Measurements from ENCODE around the gene GIMAP1.
A peak's percentile ranks its signal among the peaks of the same experiment; 100 is the strongest.

Gene GIMAP1

DNA sequence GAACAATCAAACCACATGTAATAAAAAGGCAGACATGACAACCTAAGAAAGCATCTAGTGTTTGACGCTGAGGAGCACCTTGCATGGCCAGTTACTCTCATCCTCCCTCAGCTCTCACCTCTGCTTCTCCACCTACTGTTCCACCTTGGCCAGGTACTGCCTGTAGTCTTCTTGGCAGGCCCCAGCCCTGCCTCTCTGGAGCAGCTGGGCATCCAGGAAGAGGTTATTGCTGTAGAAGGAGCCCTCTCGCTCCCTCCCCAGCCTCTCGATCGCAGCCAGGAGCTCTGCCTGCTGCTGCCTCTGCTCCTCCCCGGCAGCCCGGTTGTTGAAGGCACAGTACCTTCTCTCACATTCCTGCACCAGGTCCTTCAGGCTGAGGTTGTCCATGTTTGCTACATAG, 30.5 kb downstream of the GIMAP1 start:
- Mint-ChIP-seq H3K4me3 (no peak overlapping the region), H3K36me3 (ENCODE audit: low read depth) (peaks cover 32% of the 10 kb centered on the region), H3K4me1 (ENCODE audit: low read depth) (peaks cover 28% of the 10 kb centered on the region), H3K27ac (no peak overlapping the region), H3K27me3 (peaks cover 16% of the 10 kb centered on the region), H3K9me3 (no peaks in the 10 kb centered on the region)
- intact Hi-C loops (cut with micrococcal nuclease), result no loop called here

DNA sequence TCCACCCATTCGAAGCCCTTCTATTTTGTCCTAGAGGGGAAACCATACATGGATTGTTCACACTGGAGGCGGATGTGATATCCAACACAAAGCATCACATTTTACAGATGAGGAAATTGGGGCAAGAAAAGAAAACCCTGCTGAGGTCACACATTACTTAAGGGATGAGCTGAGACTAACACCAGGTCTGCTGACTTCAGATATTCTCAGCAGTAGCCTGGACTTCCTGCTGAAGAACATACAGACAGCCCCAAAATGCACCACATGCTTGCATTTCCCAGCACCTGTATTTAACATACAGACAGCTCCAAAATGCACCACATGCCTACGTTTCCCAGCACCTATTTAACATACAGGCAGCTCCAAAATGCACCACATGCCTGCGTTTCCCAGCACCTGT, 32.0 kb downstream of the GIMAP1 start:
- Mint-ChIP-seq H3K27ac (no peak overlapping the region), H3K36me3 (ENCODE audit: low read depth) (peaks cover 17% of the 10 kb centered on the region), H3K9me3 (no peaks in the 10 kb centered on the region), H3K4me3 (no peak overlapping the region), H3K4me1 (ENCODE audit: low read depth) (peaks cover 22% of the 10 kb centered on the region), H3K27me3 (peaks cover 18% of the 10 kb centered on the region)
- intact Hi-C loops (cut with micrococcal nuclease), result no loop called here

DNA sequence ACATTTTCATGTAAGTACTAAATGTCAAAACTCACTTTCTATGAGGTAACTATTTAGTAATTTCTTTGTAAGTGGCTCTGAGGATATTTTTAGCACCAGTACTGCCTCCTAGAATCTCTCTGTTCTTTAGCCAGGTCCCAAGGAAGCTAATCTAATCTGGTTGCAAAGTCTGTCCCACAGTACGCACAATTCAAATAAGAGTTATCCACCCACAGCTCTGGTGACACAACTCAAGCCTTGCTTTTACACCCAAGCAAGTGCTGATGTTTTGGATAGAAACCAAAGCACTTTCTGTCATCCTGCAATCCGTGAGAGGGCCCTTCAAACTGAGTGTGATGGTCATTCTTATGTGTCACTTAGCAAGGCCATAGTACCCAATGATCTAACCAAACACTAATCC, 35.3 kb downstream of the GIMAP1 start:
- Mint-ChIP-seq H3K4me3 (no peak overlapping the region), H3K36me3 (ENCODE audit: low read depth) (no peaks in the 10 kb centered on the region), H3K4me1 (ENCODE audit: low read depth) (peaks cover 28% of the 10 kb centered on the region), H3K27ac (no peak overlapping the region), H3K9me3 (no peaks in the 10 kb centered on the region), H3K27me3 (peaks cover 18% of the 10 kb centered on the region)
- intact Hi-C loops (cut with micrococcal nuclease), result no loop called here

DNA sequence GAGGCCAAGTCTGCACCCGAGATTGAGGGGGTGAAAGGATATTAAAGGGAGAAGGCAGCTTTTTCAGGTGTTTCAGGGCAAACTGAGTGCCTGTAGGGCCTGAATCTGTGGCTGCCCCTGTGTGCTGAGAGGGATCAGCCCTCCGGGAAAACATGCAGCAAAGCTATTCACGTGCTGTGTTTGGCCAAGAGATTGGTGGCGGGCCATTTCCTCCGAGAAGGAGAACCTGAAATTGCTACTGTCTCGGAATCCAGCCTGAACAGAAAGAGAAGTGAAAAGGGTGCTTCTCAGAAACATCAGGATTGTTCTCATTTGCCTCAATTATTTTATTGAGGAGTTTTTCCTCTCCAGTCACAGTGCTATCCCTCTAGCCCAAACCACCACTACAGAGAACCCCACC, 36.8 kb downstream of the GIMAP1 start:
- H3K27me3 Mint-ChIP-seq, result peaks cover 4% of the 10 kb centered on the region
- H3K9me3 Mint-ChIP-seq, result no peaks in the 10 kb centered on the region
- peak overlapping the region; percentile 52 for H3K27ac Mint-ChIP-seq
- H3K4me1 Mint-ChIP-seq (ENCODE audit: low read depth), result peaks cover 28% of the 10 kb centered on the region
- no peaks in the 10 kb centered on the region for H3K36me3 Mint-ChIP-seq (ENCODE audit: low read depth)
- no peak overlapping the region for H3K4me3 Mint-ChIP-seq
- intact Hi-C loops (cut with micrococcal nuclease), result no loop called here

DNA sequence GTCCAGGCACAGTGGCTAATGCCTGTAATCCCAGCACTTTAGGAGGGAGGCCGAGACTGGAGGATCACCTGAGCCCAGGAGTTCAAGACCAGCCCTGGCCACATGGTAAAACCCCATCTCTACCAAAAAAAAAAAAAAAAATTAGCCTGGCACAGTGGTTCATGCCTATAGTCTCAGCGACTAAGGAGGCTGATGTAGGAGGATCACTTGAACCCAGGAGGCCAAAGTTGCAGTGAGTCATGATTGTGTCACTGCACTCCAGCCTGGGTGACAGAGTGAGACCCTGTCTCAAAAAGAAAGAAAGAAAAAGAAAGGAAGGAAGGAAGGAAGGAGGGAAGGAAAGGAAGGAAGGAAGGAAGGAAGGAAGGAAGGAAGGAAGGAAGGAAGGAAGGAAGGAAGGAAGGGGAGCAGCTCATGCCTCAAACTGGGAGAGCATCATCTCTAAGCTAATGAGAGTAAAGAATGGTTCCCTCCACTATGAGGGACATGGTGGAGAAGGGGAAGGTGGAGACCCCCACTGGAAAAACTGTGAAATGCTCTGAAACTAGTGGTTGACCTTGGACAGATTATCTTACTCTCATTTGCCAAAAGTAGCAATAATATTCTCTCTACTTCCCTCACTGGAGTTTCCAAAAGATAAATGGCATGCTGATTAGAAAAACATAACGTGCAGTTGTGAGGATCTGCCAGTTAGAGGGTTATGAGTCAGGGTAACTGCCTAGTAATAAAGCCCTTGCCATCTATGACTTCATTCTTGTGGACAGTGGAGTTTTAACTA, 37.6 kb downstream of the GIMAP1 start:
- Mint-ChIP-seq H3K9me3 (no peaks in the 10 kb centered on the region), H3K27me3 (peaks cover 4% of the 10 kb centered on the region), H3K27ac (peak overlapping the region; percentile 71), H3K4me1 (ENCODE audit: low read depth) (peaks cover 28% of the 10 kb centered on the region), H3K36me3 (ENCODE audit: low read depth) (no peaks in the 10 kb centered on the region), H3K4me3 (no peak overlapping the region)
- intact Hi-C loops (cut with micrococcal nuclease), result no loop called here

DNA sequence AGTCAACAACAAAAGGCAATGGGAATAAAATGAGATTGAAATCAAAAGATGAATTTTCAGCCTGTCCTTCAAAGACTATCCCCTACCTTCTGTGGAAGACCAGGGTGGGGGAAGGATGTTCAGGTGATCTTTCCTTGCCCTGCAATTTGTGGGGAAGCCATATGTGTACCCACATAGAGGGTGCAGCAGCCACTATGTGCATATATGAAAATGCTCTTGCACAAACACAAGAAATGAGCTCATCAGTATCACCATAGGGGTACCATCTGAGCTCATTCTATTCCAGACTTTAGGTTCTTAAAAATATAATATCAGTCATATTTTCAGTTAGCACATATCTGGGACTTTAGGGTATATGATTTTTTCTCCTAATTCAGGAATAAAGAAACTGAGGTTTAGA, 38.5 kb downstream of the GIMAP1 start:
- no peak overlapping the region for H3K27ac Mint-ChIP-seq

DNA sequence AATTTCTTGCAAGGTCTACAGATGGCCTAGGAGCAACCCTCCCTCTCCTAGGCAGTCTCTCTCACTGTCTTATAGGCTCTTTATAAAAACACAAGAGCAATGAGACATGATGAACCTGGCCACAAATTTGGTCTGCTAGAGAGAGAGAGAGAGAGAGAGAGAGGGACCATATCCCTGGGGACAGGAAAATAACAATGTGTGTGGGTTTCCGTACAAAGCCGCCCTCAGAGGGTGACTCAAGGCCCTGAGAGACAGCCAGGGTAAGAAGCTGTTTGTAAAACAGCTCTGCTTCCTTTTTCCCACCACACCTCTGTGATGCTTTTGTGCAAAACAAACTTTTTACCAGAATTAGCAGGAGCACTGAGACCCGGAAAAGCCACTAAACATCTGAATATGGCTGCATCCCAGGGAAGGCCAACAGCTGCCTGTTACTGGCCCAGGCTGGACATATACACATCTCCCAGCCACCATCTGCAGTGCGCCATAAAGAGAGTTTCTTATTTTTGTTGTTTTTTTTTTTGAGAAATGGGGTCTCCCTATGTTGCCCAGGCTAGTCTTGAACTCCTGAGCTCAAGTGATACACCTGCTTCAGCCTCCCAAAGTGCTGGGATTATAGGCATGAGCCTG, 39.2 kb downstream of the GIMAP1 start:
- Mint-ChIP-seq H3K27ac (no peak overlapping the region), H3K9me3 (no peaks in the 10 kb centered on the region)

More for the DNA sequence above, 38.5 kb downstream of the GIMAP1 start:
- H3K9me3 Mint-ChIP-seq, result no peaks in the 10 kb centered on the region
- peaks cover 28% of the 10 kb centered on the region for H3K4me1 Mint-ChIP-seq (ENCODE audit: low read depth)
- H3K36me3 Mint-ChIP-seq (ENCODE audit: low read depth), result no peaks in the 10 kb centered on the region
- intact Hi-C loops (cut with micrococcal nuclease), result no loop called here
- H3K27me3 Mint-ChIP-seq, result peaks cover 2% of the 10 kb centered on the region
- no peak overlapping the region for H3K4me3 Mint-ChIP-seq

DNA sequence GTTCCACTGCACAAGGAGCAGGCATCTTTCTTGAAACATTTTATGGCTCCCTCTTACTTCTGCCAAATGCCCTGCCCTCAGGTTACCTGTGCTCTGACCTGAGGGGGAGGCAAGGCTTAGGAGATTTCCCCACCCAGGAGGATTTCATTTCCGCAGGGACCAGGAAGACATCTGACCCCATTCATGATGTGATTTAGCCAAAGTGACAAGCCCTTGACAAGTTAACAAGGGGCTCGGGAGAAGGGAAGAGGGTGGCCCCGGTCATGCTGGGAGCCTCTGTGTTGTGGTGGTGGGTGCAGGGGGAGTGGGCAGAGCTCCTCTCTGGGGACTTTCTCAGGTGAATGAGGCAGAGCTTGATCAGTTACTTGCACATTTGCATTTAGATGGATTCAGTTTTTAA, 39.8 kb downstream of the GIMAP1 start:
- intact Hi-C loops (cut with micrococcal nuclease), result no loop called here
- Mint-ChIP-seq H3K4me3 (no peak overlapping the region), H3K4me1 (ENCODE audit: low read depth) (peaks cover 28% of the 10 kb centered on the region)

More for the DNA sequence above, 39.2 kb downstream of the GIMAP1 start:
- Mint-ChIP-seq H3K4me1 (ENCODE audit: low read depth) (peaks cover 28% of the 10 kb centered on the region), H3K4me3 (no peak overlapping the region), H3K36me3 (ENCODE audit: low read depth) (no peaks in the 10 kb centered on the region), H3K27me3 (peaks cover 2% of the 10 kb centered on the region)
- intact Hi-C loops (cut with micrococcal nuclease), result no loop called here

DNA sequence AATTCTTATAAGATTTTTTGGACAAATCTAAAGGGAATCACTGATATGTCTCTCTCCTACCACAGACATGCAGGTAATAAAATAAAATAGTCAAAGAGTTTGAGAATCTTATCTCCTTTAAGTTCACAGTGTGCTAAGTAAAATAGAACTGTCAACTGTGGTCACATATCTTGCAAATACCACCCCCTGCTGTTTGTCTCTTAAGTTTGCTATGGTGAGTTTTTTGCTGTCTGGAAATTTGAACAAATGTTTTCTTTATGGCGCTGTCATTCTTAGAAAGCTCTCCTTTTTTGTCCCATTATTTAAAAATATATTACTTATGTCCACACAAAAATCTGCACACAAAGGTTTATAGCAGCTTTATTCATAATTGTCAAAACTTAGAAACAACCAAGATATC, 40.4 kb downstream of the GIMAP1 start:
- Mint-ChIP-seq H3K27ac (no peak overlapping the region), H3K27me3 (peaks cover 2% of the 10 kb centered on the region), H3K4me3 (no peak overlapping the region), H3K9me3 (peaks cover 8% of the 10 kb centered on the region), H3K4me1 (ENCODE audit: low read depth) (peaks cover 28% of the 10 kb centered on the region), H3K36me3 (ENCODE audit: low read depth) (peaks cover 11% of the 10 kb centered on the region)
- intact Hi-C loops (cut with micrococcal nuclease), result loop anchor here (1.0 kb wide), 1 partner anchor 309 kb away; no protein-coding TSS in a partner anchor

More for the DNA sequence above, 39.8 kb downstream of the GIMAP1 start:
- Mint-ChIP-seq H3K36me3 (ENCODE audit: low read depth) (peaks cover 4% of the 10 kb centered on the region), H3K27ac (no peak overlapping the region), H3K9me3 (peaks cover 1% of the 10 kb centered on the region), H3K27me3 (peaks cover 2% of the 10 kb centered on the region)

DNA sequence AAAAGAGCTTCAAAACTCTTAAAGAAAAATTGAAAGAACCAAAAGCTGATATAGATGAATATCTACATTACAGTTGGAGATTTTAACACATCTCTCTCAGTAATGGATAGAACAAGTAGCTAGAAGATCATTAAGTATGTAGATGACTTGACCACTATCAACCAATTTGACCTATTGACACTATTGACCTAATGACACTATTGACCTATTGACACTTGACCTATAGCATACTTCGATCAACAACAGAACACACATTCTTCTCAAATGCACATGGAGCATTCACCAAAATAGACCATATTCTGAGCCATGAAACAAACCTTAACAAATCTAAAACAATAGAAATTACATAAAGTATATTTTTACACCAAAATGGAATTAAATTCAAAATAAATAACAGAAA, 43.1 kb downstream of the GIMAP1 start:
- Mint-ChIP-seq H3K27ac (no peak overlapping the region), H3K4me3 (no peak overlapping the region), H3K9me3 (peaks cover 14% of the 10 kb centered on the region), H3K27me3 (no peaks in the 10 kb centered on the region), H3K36me3 (ENCODE audit: low read depth) (peaks cover 24% of the 10 kb centered on the region), H3K4me1 (ENCODE audit: low read depth) (peaks cover 13% of the 10 kb centered on the region)
- intact Hi-C loops (cut with micrococcal nuclease), result no loop called here

DNA sequence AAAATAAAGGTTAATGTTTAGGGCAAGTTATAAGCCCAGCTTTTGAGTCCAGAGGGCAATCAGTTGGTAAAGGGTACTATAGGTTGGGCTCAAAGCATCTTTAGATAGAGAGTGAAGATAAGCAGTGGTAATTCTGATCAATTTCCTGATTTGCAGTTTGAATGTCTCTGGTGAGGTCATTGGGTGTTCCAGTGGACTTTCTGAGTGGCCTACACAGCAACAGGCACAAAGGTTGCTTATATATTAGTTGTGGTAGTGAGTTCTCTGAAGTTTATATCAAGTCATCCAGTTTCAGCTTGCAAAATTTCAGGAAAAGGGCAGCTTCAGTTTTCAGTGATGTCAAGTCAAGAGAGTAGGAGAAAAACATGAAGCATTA, 49.9 kb downstream of the GIMAP1 start:
- H3K4me1 Mint-ChIP-seq (ENCODE audit: low read depth), result no peaks in the 10 kb centered on the region
- H3K36me3 Mint-ChIP-seq (ENCODE audit: low read depth), result peaks cover 65% of the 10 kb centered on the region
- H3K9me3 Mint-ChIP-seq, result peaks cover 12% of the 10 kb centered on the region
- H3K27ac Mint-ChIP-seq, result no peak overlapping the region
- intact Hi-C loops (cut with micrococcal nuclease), result no loop called here
- H3K4me3 Mint-ChIP-seq, result no peak overlapping the region
- no peaks in the 10 kb centered on the region for H3K27me3 Mint-ChIP-seq

DNA sequence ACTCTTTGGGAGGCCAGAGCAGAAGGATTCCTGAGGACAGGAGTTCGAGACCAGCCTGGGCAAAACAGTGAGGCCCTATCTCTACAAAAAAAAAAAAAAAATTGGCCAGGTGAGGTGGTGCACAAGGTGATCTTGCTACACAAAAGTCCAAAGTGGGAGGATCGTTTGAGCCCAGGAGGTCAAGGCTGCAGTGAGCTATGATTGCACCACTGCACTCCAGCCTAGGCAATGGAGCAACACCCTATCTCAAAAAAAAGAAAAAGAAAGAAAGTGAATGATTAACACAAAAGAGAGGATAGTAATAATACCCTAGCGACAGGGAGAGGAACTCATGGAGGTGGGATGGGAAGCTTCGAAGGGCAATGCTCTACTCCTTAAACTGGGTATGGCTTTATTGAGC, 53.4 kb downstream of the GIMAP1 start:
- Mint-ChIP-seq H3K27me3 (no peaks in the 10 kb centered on the region), H3K4me1 (ENCODE audit: low read depth) (peaks cover 5% of the 10 kb centered on the region), H3K27ac (no peak overlapping the region), H3K4me3 (no peak overlapping the region), H3K9me3 (peaks cover 18% of the 10 kb centered on the region), H3K36me3 (ENCODE audit: low read depth) (peaks cover 75% of the 10 kb centered on the region)
- intact Hi-C loops (cut with micrococcal nuclease), result loop anchor here (10.0 kb wide), 1 partner anchor 215 kb away; no protein-coding TSS in a partner anchor

Data from dendritic cell treated with granulocyte-macrophage colony-stimulating factor and Interleukin-4, amounts not matched to agents 40 ng/mL and 50 ng/mL, for 4 days (primary cell).